ENCODE data around the gene LGALS3BP.
"Not testable (repeated sequence)": the region's sequence is repeated elsewhere in the genome, so short reads cannot be mapped to it uniquely, and the experiment has no call there.

GRCh38 chr17:78962984-78963348, 16.8 kb downstream of the LGALS3BP start:
- not testable (repeated sequence) for TF ChIP-seq CTCF (IDR thresholded peaks at IDR 0.05; ENCODE audit: low read length); EZH2 (IDR thresholded peaks at IDR 0.05; ENCODE audit: borderline replicate concordance, low read length)

Measured in OCI-LY1 (cell line).